ENCODE measurements around the gene AK5.
A peak's percentile ranks its signal among the peaks of the same experiment; 100 is the strongest.

The AK5 gene

DNA sequence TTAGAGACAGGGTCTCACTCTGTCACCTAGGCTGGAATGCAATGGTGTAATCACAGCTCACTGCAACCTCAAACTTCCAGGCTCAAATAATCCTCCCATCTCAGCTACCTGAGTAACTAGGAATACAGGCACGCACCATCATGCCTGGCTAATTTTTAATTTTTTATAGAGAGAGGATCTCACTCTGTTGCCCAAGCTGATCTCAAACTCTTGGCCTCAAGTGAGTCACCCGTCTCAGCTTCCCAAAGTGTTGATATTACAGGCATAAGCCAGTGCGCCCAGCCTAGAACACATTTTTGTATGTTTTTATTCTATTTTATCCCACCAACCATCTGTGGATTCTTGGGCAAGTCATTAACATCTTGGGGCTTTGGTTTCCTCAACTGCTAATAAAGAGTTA is 100.5 kb downstream of the AK5 start:
- TF ChIP-seq, protein P1, sequence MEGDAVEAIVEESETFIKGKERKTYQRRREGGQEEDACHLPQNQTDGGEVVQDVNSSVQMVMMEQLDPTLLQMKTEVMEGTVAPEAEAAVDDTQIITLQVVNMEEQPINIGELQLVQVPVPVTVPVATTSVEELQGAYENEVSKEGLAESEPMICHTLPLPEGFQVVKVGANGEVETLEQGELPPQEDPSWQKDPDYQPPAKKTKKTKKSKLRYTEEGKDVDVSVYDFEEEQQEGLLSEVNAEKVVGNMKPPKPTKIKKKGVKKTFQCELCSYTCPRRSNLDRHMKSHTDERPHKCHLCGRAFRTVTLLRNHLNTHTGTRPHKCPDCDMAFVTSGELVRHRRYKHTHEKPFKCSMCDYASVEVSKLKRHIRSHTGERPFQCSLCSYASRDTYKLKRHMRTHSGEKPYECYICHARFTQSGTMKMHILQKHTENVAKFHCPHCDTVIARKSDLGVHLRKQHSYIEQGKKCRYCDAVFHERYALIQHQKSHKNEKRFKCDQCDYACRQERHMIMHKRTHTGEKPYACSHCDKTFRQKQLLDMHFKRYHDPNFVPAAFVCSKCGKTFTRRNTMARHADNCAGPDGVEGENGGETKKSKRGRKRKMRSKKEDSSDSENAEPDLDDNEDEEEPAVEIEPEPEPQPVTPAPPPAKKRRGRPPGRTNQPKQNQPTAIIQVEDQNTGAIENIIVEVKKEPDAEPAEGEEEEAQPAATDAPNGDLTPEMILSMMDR (conservative IDR thresholded peaks at IDR 0.05; ENCODE audit: control insufficient read depth, insufficient read depth, low read depth, low read length): no peak
- DNase-seq (ENCODE audit: low read depth): peak; percentile 9
- H3K4me3 ChIP-seq (ENCODE audit: control insufficient read depth, low read depth, low read length): no peak overlapping the region

DNA sequence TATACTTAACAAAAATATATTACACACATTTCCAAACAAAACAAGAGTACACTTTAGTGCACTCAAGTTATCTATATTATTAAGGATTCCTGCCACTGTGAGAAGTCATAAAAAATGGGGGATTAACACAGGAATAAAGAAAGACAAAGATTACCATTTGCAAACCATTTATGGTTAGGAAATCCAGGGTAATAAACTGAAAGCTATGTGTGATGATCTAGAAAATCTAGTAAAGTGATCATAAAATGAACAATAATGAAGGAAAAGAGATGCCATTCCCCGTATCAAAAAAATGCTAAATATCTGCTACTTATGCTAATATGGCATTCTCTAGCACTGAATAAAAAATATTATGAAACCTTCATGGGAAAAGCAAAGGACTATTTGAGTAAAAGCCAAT is 101.4 kb downstream of the AK5 start:
- DNase-seq (ENCODE audit: low read depth): no peak
- H3K4me3 ChIP-seq (ENCODE audit: control insufficient read depth, low read depth, low read length): no peak overlapping the region
- TF ChIP-seq, protein P1 (conservative IDR thresholded peaks at IDR 0.05; ENCODE audit: control insufficient read depth, insufficient read depth, low read depth, low read length): no peak

DNA sequence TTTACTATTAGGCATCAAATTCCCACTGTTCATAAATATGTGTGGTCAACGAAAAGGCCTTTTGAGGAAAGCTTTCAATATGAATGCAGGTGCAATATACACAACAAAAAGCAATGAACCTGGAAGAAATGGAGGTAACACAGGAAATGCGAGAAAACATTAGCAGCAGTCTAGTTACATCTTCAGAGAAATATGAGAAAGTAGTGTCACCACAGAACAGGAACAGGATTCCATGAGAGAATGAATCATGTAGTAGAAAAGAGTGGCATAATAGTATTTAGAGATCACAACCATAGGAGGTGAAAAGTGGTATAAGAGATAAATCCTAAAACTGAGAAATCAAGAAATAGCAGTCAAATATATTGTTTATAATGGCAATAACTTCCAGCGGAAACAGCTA is 103.7 kb downstream of the AK5 start:
- no peak overlapping the region for H3K4me3 ChIP-seq (ENCODE audit: control insufficient read depth, low read depth, low read length)
- DNase-seq (ENCODE audit: low read depth): peak; percentile 5
- TF ChIP-seq, protein P1 (conservative IDR thresholded peaks at IDR 0.05; ENCODE audit: control insufficient read depth, insufficient read depth, low read depth, low read length): no peak

DNA sequence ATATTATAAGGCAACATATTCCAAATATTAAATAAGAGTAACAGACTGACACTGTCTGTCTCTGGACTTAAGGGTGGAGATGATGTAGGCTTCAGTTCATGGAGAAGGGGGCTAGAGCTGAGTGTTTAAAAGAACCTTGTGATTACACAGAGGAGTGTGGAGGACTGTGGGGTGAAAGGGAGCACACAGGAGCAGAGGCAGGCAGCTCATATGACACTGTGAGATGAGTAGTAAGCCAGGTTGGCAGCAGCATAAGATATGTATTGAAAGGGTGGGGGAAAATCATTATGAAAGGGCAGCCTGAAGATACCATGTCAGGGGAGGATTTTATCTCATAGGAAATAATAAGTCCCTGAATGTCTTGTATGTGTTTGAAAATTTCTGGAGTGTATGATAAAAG is 104.5 kb downstream of the AK5 start:
- TF ChIP-seq, protein P1 (conservative IDR thresholded peaks at IDR 0.05; ENCODE audit: control insufficient read depth, insufficient read depth, low read depth, low read length): no peak
- no peak for DNase-seq (ENCODE audit: low read depth)
- no peak overlapping the region for H3K4me3 ChIP-seq (ENCODE audit: control insufficient read depth, low read depth, low read length)

DNA sequence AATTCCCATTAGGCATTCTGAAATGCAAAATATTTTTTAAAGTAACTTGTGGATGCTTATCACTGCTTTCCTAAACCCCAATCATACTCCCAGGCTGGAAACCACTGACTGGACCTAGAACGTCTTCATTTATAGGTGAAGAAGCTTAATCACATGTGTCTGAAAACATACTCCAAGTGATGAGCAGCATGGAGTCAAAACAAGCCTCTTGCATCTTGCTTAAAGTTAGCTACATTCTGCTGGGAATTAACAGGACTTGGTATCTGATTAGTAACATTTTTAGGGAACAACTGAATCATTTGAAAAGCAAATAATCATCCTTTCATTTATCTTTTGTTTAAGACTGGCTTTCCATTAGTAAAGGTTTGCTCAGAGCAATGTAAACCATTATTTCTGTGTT is 105.7 kb downstream of the AK5 start:
- H3K4me3 ChIP-seq (ENCODE audit: control insufficient read depth, low read depth, low read length): no peak overlapping the region
- no peak for DNase-seq (ENCODE audit: low read depth)
- TF ChIP-seq, protein P1 (conservative IDR thresholded peaks at IDR 0.05; ENCODE audit: control insufficient read depth, insufficient read depth, low read depth, low read length): no peak

DNA sequence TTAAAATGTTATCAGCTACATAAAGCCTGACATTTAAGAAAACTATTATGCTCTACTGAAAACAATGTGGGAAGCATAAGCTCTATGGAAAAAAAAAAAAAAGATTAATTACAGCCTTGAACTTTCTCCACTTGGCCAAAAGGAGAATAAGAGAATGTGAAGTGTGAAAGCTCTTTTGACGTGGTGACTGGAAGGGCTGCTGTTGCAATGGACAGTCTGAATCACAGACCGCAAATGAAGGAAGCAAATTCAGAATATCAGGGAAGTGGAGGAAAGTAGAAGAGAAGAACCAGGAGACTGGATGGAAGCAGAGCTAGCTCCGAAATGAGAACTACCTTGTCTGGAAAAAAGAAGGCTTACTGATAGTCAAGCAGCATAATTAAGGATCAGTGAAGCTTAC is 106.8 kb downstream of the AK5 start:
- no peak overlapping the region for H3K4me3 ChIP-seq (ENCODE audit: control insufficient read depth, low read depth, low read length)
- TF ChIP-seq, protein P1 (conservative IDR thresholded peaks at IDR 0.05; ENCODE audit: control insufficient read depth, insufficient read depth, low read depth, low read length): no peak
- DNase-seq (ENCODE audit: low read depth): no peak

DNA sequence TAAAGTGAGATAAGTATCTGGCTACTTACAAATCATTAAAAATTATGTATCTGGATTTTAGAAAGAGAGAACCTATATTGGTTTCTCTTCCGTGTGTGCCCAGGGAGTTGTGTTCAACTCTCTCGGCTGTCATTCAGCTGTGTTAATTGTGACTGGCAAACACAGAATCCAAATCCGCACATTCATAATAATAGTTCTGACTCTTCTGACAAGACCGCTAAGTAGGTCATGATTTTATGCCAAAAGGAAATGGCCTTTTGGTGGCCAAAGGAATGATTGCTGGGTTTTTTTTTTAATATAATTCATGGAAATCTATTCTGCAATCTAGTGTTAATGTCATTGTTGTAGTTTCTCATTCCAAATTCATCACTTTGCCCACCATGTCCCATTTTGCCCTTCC is 110.7 kb downstream of the AK5 start:
- no peak overlapping the region for H3K4me3 ChIP-seq (ENCODE audit: control insufficient read depth, low read depth, low read length)
- TF ChIP-seq, protein P1 (conservative IDR thresholded peaks at IDR 0.05; ENCODE audit: control insufficient read depth, insufficient read depth, low read depth, low read length): no peak
- DNase-seq (ENCODE audit: low read depth): no peak

Data from fibroblast of mammary gland (primary cell).